GM21381 (cell line): Measurements from ENCODE around the gene ZBP1.

ENCODE experiments used
- ATAC-seq: cut with Tn5 transposase; IDR thresholded peaks from one replicate; pipeline ENCODE4 v1.9.1; 2021; ENCODE audit warnings: mild to moderate bottlenecking, moderate library complexity; ENCODE audit not compliant: unreplicated experiment

The ZBP1 gene

GRCh38 chr20:57561356-57562279 is 58.6 kb downstream of the ZBP1 start:
- ATAC-seq, result no peak

DNA sequence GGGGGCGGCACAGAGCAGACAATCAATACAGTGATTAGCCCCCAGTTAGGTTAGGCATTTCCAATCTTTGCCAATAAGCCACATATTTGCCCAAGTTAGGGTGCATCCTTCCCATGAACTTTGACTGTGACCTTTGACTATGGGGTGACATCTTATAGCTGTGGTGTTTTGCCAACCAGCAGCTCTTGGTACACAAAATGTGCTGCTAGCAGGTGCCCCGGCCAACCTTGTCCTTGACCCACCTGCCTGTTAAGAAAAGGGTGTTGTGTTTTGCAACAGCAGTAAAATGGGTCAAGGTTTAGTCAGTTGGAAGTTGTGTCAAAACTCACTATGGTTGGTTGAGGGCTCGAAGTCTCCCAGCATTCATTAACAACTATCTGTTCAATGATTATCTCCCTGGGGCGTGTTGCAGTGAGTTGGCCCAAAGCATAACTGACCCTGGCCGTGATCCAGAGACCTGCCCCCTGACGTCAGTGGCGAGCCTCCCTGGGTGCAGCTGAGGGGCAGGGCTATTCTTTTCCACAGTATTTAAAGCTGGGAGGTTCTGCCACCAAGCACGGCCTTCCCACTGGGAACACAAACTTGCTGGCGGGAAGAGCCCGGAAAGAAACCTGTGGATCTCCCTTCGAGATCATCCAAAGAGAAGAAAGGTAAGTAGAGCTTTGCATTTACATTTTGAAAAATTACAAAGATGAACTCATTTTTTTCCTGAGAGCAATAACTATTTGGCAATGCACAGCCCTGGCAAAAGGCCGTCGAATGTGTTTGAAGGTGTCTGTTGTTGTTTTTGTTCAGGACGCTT is 59.5 kb downstream of the ZBP1 start, which contains the start of gene PCK1:
TSS of gene PCK1 (plus strand) at position 557 of the 802 bp plus-strand sequence. CDS start 302 bp downstream, outside the sequence.
- ATAC-seq, result no peak

DNA sequence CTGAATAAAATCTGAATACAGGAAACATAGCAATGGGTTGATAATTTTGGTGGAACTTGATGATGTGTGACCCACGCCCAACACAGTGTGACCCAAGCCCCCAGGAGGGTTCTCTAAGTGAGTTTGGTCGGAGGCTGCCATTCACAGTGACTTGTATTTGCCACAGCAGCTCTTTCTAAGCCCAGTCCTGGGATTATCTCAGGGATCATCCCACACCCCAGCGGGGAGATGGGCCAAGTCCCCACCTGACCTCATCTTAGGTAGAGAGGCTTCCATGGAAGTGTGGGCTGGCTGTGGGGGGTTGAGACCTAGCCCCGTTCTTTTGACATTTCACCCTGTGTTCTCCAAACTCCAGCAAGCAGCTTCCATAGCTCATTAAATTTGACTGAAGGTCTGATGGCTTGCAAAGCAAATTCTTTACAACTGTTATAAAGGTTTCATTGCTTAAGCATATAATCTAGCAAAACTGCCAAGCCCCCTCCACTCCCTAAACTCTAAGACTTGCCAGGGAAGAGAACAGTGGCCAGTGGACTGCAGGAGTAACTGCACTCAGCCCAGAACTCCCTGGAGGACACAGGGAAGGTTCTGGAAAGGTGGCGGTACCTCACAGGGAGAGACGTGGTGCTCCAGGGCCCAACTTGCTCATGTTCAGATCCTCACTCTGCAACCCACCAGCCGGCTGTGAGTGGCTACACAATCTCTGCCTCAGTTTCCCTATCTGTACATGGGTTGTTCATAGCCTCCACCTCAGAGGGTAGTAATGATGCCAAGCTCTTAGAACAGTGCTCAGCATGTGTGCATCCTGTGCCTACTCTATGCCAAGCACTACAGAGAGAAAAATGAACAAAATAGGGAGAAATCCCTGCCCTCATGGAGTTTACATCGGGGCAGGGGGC is 60.3 kb downstream of the ZBP1 start:
- no peak for ATAC-seq

GRCh38 chr20:57559289-57559634 is 61.0 kb downstream of the ZBP1 start:
- ATAC-seq, result no peak

DNA sequence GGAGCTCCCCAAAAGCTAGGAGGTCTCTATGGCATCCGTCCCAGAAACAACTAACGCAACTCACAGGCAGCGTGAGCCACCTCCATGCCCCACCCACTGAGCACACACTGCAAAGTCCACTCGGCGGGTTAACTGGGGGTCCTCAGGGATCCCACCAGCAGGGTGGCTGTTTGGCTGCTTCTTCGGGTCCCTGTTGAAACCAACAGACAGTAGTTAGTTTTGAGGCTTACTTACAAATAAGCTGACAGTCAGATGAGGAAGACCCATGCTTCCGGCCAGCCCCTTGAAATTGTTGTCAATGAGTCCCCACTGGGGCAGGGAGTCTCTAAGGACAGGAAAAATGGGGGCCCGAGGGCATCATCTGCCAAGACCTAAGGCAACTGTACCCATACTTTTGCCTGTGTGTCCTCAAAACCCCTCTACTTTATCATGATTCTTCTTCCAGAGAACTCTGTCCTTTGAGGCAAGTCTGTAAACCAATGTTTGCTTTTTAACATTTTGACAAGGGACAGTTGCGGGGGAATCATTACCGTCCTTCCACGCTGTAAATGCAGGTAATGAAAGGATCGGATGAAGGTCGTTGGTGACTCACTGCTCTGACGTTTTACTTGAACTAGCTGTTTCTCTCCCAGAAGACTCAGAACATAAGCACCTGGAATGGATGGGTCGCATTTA is 61.5 kb downstream of the ZBP1 start:
- ATAC-seq, result no peak

- ATAC-seq, result no peak
These were observed 62.2 kb downstream of the ZBP1 start for GRCh38 chr20:57557926-57558613.

DNA sequence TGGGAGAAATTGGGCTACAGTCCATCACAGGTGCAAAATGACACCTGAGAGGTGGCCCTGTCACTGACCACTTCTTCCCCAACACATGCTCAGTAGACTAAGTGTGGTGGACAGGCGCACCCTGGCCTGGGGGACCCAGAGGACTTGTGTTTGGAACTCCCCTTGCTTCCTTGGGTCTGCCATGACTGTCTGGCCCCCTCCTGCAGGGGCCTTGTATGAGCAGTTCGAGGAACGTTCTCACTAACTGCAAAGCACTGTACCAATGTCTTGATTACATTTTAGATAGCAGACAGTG is 63.3 kb downstream of the ZBP1 start:
- ATAC-seq, result no peak

DNA sequence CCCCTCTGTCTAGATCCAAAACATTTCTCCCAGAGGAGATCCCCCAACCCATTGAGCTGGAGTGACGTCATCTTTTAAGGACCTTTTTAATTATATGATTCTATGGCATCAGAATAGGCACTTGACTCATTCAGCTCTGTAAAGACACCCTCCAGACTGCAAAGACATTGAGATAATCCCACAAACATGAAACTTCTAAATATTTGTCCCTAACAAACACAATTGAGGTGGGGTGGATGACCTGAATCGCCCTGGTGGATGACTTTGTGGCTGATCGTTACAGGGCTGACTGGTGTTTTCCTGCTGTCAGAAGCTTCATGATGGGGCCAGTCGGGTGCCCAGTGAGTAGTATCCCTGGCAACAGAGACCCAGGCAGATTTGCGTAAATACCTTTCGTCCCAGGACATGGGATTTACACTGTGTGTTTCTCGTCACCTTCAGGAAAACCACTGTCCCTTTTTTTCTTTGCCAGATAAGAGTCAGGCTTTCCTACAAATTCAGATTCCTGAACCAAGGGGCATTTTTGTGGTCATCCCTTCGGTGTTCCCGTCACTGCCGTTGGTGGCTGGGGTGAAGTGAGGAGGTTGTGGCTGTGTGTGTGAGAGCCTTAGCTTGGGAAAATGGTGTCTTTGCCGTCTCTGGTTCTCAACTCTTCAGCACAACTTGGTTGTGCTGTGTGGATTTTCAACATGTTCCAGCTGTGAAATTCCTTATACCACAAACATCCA is 64.6 kb downstream of the ZBP1 start:
- ATAC-seq, result no peak
